ENCODE results near the gene DRC1. TPM values are rescaled to one million over a fixed set of nuclear protein-coding genes. Genes with fewer than 3 reads are reported as not detected.

The DRC1 gene
- total and polyA plus RNA-seq, 2 of the 13 experiments (the other 11 are each of a cell fraction or from before 2014, with no cell fraction given): 0.07 TPM; not detected in 1

DNA sequence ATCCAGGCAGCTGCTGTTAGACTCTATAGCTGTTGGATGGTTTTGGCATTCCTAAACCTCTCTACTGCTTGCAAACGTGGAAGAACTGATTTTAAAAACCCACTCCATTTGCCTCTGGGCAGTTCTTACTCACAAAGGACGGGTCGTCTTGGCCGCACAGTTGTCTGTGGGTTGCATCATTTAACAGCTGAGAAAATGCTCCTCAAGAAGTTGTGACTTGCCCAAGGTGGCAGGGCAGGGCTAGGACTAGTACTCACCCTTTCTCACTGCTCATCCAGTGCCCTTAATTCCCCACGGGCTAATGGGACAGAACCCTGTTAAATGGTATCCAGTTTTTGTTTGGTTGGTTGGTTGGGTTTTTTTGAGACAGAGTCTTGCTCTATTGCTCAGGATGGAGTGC is 997 bp upstream of the DRC1 start:
- Histone ChIP-seq H3K79me2 (ENCODE audit: insufficient read depth, low read length) (no peaks in the 10 kb centered on the region), H3K27ac (ENCODE audit: extremely low read length, insufficient read depth, low read length) (no peak overlapping the region), H3K27me3 (ENCODE audit: control insufficient read depth in 1 of 2, insufficient read depth in 2 of 2, low read length in 2 of 2) (no peaks in the 10 kb centered on the region), H4K20me1 (ENCODE audit: insufficient read depth, low read length) (no peaks in the 10 kb centered on the region), H2AFZ (ENCODE audit: low read length) (no peak overlapping the region), H3K4me1 (ENCODE audit: insufficient read depth, low read length) (no peaks in the 10 kb centered on the region), H3K9ac (ENCODE audit: insufficient read depth, low read depth, low read length) (no peak overlapping the region), H3K4me2 (ENCODE audit: low read depth, low read length) (no peak overlapping the region), H3K4me3 (replicated peaks in 1 of 3; ENCODE audit: insufficient read depth in 1 of 3, low read depth in 2 of 3, low read length in 3 of 3) (no peak overlapping the region), H3K9me3 (ENCODE audit: low read length) (no peaks in the 10 kb centered on the region), H3K36me3 (replicated peaks in 1 of 2; ENCODE audit: control insufficient read depth in 1 of 2, insufficient read depth in 2 of 2, low read length in 2 of 2) (no peaks in the 10 kb centered on the region)
- ChIA-PET CTCF (ENCODE audit: low intra/inter-chr PET ratio, low total read pairs) (no interaction called here), POLR2A (no interaction called here)
- WGBS (ENCODE audit: low lambda C conversion rate): 71% methylated on average over 5 of the region's 5 CpGs
- in situ Hi-C loops (cut with HindIII; ENCODE audit: extremely low pct_ligation_motif_present, low pct_unique_long_range_greater_than_20kb) (no loop called here), intact Hi-C loops (cut with micrococcal nuclease; ENCODE audit: unreplicated experiment) (no loop called here)
- DNase-seq (ENCODE audit: low spot score): no peak
- BruUV-seq (replicated peaks): no TSS peak
- TF ChIP-seq MAF1 (CRISPR knock-in tag; IDR thresholded peaks at IDR 0.05; ENCODE audit: borderline replicate concordance) (no peak), KMT2A (CRISPR knock-in tag; IDR thresholded peaks at IDR 0.05) (no peak), BRD4 (CRISPR knock-in tag; IDR thresholded peaks at IDR 0.05) (no peak), HNRNPL (IDR thresholded peaks at IDR 0.05; ENCODE audit: low read depth, low read length) (no peak), ZFP41 (CRISPR knock-in tag; IDR thresholded peaks at IDR 0.05; ENCODE audit: borderline replicate concordance) (no peak), ZNF768 (CRISPR knock-in tag; IDR thresholded peaks at IDR 0.05) (no peak)
- no peak for FAIRE-seq
- ATAC-seq: no peak

DNA sequence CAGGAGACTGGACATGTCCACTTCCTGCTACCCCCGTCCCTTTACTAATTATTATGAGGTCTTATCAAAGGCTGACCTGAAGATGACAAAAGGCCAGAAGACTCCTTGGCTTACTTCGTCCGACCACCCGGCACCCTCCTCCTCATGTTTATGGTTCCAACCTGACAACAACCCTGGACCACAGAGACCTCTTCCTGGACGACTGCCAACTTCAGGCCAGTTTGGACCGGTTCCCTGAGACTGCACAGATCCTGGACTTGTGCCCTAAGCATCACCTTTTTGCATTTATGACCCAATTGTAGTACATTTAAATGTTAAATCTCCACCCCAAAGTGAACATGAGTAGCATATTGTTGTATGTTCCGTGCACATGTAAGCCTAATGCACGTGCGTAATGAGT is 5.8 kb downstream of the DRC1 start:
- BruUV-seq (replicated peaks): no TSS peak
- ATAC-seq (no peak), DNase-seq (ENCODE audit: low spot score) (no peak), FAIRE-seq (no peak)
- H3K4me1 ChIP-seq (ENCODE audit: insufficient read depth, low read length): peaks cover 12% of the 10 kb centered on the region
- in situ Hi-C loops (cut with HindIII; ENCODE audit: extremely low pct_ligation_motif_present, low pct_unique_long_range_greater_than_20kb): no loop called here
- POLR2A ChIA-PET: no interaction called here
- H3K36me3 ChIP-seq (replicated peaks in 1 of 2; ENCODE audit: control insufficient read depth in 1 of 2, insufficient read depth in 2 of 2, low read length in 2 of 2): no peaks in the 10 kb centered on the region
- H3K4me2 ChIP-seq (ENCODE audit: low read depth, low read length): no peak overlapping the region
- TF ChIP-seq NR3C1 (CRISPR knock-in tag; IDR thresholded peaks at IDR 0.05): no peak
- TF ChIP-seq, protein P1, sequence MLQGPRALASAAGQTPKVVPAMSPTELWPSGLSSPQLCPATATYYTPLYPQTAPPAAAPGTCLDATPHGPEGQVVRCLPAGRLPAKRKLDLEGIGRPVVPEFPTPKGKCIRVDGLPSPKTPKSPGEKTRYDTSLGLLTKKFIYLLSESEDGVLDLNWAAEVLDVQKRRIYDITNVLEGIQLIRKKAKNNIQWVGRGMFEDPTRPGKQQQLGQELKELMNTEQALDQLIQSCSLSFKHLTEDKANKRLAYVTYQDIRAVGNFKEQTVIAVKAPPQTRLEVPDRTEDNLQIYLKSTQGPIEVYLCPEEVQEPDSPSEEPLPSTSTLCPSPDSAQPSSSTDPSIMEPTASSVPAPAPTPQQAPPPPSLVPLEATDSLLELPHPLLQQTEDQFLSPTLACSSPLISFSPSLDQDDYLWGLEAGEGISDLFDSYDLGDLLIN (CRISPR knock-in tag; IDR thresholded peaks at IDR 0.05; ENCODE audit: borderline replicate concordance): no peak
- no peak for TF ChIP-seq POLR2AphosphoS5 (IDR thresholded peaks at IDR 0.05; ENCODE audit: low read depth, low read length)
- TF ChIP-seq ETV5 (CRISPR knock-in tag; IDR thresholded peaks at IDR 0.05; ENCODE audit: borderline replicate concordance): no peak
- no peak for TF ChIP-seq ZNF33B (CRISPR knock-in tag; IDR thresholded peaks at IDR 0.05)
- TF ChIP-seq FOSL1 (CRISPR knock-in tag; IDR thresholded peaks at IDR 0.05; ENCODE audit: borderline replicate concordance): no peak
- no peak for TF ChIP-seq KLF13 (CRISPR knock-in tag; IDR thresholded peaks at IDR 0.05)
- TF ChIP-seq, protein P2, sequence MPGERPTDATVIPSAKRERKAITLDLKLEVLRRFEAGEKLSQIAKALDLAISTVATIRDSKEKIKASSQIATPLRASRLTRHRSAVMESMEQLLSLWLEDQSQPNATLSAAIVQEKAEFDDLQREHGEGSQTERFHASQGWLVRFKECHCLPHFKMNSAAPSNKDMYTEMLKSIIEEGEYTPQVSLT (CRISPR knock-in tag; IDR thresholded peaks at IDR 0.05; ENCODE audit: borderline replicate concordance, low read depth): no peak
- no peak for TF ChIP-seq ZNF30 (CRISPR knock-in tag; IDR thresholded peaks at IDR 0.05)
- TF ChIP-seq NCOA2 (CRISPR knock-in tag; IDR thresholded peaks at IDR 0.05): no peak
- no peak for TF ChIP-seq CAMTA2 (CRISPR knock-in tag; IDR thresholded peaks at IDR 0.05; ENCODE audit: borderline replicate concordance)
- TF ChIP-seq, protein P3, sequence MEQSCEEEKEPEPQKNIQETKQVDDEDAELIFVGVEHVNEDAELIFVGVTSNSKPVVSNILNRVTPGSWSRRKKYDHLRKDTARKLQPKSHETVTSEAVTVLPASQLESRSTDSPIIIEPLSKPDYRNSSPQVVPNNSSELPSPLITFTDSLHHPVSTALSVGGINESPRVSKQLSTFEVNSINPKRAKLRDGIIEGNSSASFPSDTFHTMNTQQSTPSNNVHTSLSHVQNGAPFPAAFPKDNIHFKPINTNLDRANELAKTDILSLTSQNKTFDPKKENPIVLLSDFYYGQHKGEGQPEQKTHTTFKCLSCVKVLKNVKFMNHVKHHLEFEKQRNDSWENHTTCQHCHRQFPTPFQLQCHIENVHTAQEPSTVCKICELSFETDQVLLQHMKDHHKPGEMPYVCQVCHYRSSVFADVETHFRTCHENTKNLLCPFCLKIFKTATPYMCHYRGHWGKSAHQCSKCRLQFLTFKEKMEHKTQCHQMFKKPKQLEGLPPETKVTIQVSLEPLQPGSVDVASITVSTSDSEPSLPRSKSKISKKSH (CRISPR knock-in tag; IDR thresholded peaks at IDR 0.05; ENCODE audit: borderline replicate concordance): no peak
- TF ChIP-seq ZFP36L1 (CRISPR knock-in tag; IDR thresholded peaks at IDR 0.05): no peak
- CTCF ChIA-PET (ENCODE audit: low intra/inter-chr PET ratio, low total read pairs): no interaction called here
- WGBS (ENCODE audit: low lambda C conversion rate): 67% methylated on average over 9 of the region's 9 CpGs
- no peaks in the 10 kb centered on the region for H4K20me1 ChIP-seq (ENCODE audit: insufficient read depth, low read length)
- H3K79me2 ChIP-seq (ENCODE audit: insufficient read depth, low read length): no peaks in the 10 kb centered on the region
- no peak overlapping the region for H3K9ac ChIP-seq (ENCODE audit: insufficient read depth, low read depth, low read length)
- no peaks in the 10 kb centered on the region for H3K27me3 ChIP-seq (ENCODE audit: control insufficient read depth in 1 of 2, insufficient read depth in 2 of 2, low read length in 2 of 2)
- no peak overlapping the region for H3K4me3 ChIP-seq (replicated peaks in 1 of 3; ENCODE audit: insufficient read depth in 1 of 3, low read depth in 2 of 3, low read length in 3 of 3)
- H3K27ac ChIP-seq (ENCODE audit: extremely low read length, insufficient read depth, low read length): no peak overlapping the region
- H3K9me3 ChIP-seq (ENCODE audit: low read length): no peaks in the 10 kb centered on the region
- intact Hi-C loops (cut with micrococcal nuclease; ENCODE audit: unreplicated experiment): no loop called here
- H2AFZ ChIP-seq (ENCODE audit: low read length): no peak overlapping the region
